NCI-H1436 treated with DMSO at 0.1 percent for 48 hours (cell line): Measurements from ENCODE around the gene SLCO2B1.

ENCODE experiments used
- DNase-seq: peaks from one replicate; lab custom pipeline; 2025; lab: John Stamatoyannopoulos, UW

SLCO2B1 gene

GRCh38 chr11:75193711-75194110 is 42.8 kb downstream of the SLCO2B1 start:
- no peak for DNase-seq

DNA sequence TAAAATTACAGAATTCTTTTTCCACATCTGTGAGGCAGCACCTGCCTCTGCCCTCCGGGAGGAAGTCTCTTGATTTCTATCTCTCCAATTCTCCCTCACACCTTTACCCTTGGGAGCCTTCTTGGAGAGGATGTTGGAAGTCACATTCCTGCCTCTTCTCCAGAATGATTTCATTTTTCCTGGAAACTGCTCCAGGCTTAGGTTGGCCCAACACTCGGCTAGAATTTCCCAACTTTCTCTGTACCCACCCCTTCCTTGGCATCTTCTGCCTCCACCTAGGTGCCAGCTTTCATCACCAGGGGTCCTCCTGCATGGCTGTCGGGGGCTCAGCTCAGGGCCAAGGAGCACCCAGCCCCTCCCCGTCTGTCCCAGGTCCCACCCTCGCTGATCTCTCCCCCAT is 43.2 kb downstream of the SLCO2B1 start:
- DNase-seq, result no peak

- no peak for DNase-seq
Observed at GRCh38 chr11:75195167-75195962, 44.5 kb downstream of the SLCO2B1 start.

- DNase-seq, result no peak
Observed at GRCh38 chr11:75196426-75196825, 45.5 kb downstream of the SLCO2B1 start.

- no peak for DNase-seq
Observed at GRCh38 chr11:75197512-75198277, 46.8 kb downstream of the SLCO2B1 start.

DNA sequence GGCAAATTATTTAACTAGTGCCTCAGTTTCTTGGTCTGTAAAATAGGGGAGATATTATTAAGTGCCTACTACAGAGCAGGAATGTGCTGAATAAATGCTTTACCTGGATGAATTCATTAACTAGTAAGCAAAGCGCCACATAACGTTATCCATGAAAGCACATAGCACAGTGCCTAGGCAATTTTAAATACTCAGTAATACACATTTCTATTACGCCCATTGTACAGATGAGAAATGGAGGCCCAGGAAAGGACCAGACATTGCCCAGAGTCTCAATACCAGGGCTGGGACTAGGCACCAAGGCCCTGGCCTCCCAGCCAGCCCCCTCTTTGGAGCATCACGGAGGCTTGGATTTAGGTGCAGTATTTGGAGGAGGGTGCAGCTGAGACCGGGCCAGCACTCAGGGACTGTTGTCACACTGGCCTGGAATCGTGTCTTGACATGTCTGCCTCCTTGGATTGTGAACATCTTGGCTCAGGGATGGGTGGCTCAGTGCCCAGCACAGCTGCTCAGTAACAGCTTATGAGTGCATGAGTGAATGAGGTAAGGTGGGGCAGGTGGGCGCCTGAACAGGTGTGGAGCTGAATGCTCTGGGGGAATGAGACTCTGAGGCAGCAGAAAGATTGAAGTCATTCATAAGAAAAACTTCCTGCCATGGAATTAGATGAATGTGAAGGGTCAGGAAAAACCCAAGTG is 47.5 kb downstream of the SLCO2B1 start:
- no peak for DNase-seq

GRCh38 chr11:75199412-75199955 is 48.6 kb downstream of the SLCO2B1 start:
- no peak for DNase-seq

- no peak for DNase-seq
Observed at GRCh38 chr11:75200051-75200450, 49.1 kb downstream of the SLCO2B1 start.

GRCh38 chr11:75200531-75200930 is 49.6 kb downstream of the SLCO2B1 start:
- DNase-seq, result no peak

DNA sequence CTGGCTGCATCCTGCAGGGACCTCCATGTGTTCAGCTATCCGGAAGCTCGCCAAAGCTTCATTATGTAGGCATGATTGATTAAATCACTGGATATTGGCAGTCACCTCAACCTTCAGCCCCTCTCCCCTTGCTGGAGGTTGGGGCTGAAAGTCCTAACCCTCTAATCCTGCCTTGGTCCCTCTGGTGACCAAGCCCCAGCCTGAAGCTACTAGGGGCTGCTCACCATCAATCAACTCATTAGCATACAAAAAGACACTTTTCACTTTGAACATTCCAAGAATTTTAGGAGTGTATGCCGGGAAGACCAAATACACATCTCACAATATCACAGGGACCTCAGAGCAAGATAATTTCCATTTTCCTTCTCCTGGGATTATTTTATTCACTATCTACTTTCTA is 50.9 kb downstream of the SLCO2B1 start:
- no peak for DNase-seq

GRCh38 chr11:75202195-75202594 is 51.3 kb downstream of the SLCO2B1 start:
- DNase-seq, result no peak

DNA sequence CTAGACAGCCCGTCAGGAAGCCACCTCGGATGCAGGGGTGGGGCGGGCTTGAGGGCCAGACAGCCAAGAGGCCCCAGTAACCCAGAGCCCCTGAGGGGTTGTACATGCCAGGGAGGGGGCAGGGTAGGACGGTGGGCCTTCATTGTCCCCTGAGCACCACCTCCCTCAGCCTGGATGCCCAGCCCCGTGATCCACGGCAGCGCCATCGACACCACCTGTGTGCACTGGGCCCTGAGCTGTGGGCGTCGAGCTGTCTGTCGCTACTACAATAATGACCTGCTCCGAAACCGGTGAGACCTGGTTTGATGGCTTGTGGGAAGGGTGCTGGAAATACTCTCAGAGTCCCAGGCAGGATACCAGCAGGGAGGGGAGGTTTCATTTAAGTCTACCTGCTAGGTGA is 52.2 kb downstream of the SLCO2B1 start:
- no peak for DNase-seq

GRCh38 chr11:75203641-75204011 is 52.7 kb downstream of the SLCO2B1 start:
- DNase-seq, result no peak

DNA sequence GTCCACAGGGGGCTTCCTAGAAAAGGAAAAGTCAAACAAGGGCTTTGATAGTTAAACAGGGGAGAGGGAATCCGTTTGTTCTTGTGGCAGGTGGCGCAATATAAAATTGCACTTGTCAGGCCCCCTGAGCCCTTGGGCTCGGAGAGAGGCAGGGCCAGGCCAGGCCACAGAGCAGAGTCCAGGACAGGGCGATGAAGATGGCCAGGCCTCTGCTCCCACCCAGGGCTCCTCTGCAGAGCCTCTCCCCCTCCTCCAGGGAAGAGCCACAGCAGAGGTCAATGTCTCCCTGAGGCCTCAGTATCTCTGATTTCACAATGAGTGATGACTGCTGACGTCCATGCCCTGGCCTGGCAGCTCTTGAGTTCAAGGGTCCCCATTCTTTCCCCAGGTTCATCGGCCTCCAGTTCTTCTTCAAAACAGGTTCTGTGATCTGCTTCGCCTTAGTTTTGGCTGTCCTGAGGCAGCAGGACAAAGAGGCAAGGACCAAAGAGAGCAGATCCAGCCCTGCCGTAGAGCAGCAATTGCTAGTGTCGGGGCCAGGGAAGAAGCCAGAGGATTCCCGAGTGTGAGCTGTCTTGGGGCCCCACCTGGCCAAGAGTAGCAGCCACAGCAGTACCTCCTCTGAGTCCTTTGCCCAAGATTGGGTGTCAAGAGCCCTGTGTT is 53.2 kb downstream of the SLCO2B1 start:
- DNase-seq, result no peak

GRCh38 chr11:75204685-75205563 is 54.0 kb downstream of the SLCO2B1 start:
- DNase-seq, result no peak

DNA sequence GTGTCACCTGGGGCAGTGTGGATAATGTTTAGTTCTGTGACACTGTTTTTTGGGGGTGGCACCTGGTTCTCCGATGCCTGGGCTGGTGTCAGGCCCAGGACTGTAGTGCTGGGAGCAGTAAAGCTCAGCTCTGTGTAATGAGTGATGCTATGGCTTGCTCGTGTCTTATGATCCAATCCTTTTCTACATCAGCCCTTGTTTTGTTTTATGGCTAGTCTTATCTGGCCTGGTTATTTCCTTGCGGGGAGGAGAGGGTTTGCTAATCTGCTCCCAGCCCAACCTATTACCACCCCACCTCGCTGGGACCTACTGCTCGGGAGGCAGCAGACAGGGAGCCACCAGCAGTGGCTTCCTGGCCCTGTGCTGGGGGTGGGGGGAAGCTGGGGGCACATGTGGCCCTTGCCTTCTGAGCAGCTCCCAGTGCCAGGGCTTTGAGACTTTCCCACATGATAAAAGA is 54.7 kb downstream of the SLCO2B1 start:
- no peak for DNase-seq

DNA sequence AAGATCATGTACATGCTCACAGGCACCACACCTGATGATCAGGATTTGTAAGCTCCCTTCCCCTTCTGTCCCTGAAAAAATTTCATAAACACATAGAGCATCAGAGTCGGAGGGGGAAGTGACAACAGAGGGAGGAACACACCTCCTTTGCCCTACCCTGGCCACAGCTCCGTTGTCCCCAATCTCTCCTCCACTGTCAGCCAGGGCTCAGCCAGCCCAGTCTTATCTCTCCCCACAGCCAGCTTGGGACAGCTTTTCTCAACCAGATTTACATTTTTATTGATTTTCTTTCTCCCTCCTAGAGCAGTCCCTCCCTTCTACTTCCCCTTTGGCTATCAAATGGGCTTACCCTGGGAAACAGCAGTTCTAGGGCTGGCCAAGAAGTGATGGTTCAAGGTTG is 57.5 kb downstream of the SLCO2B1 start:
- no peak for DNase-seq

GRCh38 chr11:75212411-75212810 is 61.5 kb downstream of the SLCO2B1 start:
- no peak for DNase-seq

DNA sequence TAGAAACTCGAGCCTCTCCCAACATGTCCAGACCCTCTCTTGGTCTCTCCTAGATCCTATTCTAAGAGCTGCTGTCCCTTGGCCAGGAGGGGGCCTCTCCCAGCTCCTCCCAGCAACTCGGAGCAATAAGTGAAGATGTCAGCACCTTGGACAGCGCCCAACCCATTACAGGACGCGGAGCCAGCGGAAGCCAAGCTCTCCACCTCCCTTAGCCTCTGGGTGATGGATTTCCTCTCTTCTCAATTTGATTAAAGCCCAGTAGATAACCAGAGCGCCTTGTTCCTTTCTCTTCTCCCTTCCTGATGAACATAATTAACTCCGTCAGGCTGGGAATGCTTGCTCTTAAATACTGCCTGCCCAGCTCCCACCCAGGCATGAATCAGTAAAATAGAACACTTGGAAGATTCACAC is 63.5 kb downstream of the SLCO2B1 start:
- no peak for DNase-seq

DNA sequence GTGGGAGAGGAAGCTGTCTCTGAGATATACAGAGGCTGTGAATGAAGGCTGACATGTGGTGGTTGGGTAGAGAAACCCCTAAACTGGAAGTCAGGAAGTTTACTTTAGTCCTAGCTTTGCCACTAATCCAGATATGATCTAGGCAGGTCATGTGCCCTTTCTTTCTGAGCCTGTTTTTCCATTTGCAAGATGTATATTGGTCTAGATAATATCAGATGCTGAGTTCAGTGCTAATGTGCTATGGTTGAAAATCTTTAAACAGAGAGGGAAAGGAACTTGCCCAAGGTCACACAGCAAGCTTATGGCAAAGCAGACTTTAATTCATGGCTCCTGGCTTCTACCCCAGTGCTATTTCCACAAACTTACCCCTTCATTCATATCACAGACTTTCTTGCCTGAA is 63.9 kb downstream of the SLCO2B1 start:
- no peak for DNase-seq

GRCh38 chr11:75219869-75220268 is 69.0 kb downstream of the SLCO2B1 start:
- no peak for DNase-seq
